LNCAP (cell line): Measurements from ENCODE around the gene SETD4.

Experiments
- CTCF ChIP-seq: fragments of 450-650 bp; IDR thresholded peaks from 2 replicates; pipeline ENCODE4 v1.5.1; 2017; ENCODE audit warnings: mild to moderate bottlenecking

SETD4 gene

GRCh38 chr21:36075171-36075570 lies 14.8 kb upstream of the SETD4 start:
- no peak for TF ChIP-seq CTCF

- TF ChIP-seq CTCF, result no peak
Measured at GRCh38 chr21:36073181-36073580, 12.9 kb upstream of the SETD4 start.

- no peak for TF ChIP-seq CTCF
Measured at GRCh38 chr21:36072453-36073162, 12.3 kb upstream of the SETD4 start.

- TF ChIP-seq CTCF, result no peak
Measured at GRCh38 chr21:36070999-36071398, 10.7 kb upstream of the SETD4 start.

GRCh38 chr21:36069713-36070583 lies 9.6 kb upstream of the SETD4 start, which contains the start of gene CBR1:
Gene CBR1 (plus strand): TSS chr21:36070024. CDS start chr21:36070116, 92 bp downstream.
- no peak for TF ChIP-seq CTCF

GRCh38 chr21:36068748-36069398 lies 8.5 kb upstream of the SETD4 start:
- no peak for TF ChIP-seq CTCF

GRCh38 chr21:36065497-36066036 lies 5.2 kb upstream of the SETD4 start:
- TF ChIP-seq CTCF, result no peak
